HG03432 (cell line): Measurements from ENCODE around the gene TEP1.

Experiments used
- ATAC-seq: cut with Tn5 transposase; IDR thresholded peaks from one replicate; pipeline ENCODE4 v1.9.1; 2021; ENCODE audit warnings: mild to moderate bottlenecking, moderate library complexity; ENCODE audit not compliant: unreplicated experiment

The TEP1 gene

GRCh38 chr14:20434701-20435581 is 21.6 kb upstream of the TEP1 start:
- ATAC-seq, result no peak

DNA sequence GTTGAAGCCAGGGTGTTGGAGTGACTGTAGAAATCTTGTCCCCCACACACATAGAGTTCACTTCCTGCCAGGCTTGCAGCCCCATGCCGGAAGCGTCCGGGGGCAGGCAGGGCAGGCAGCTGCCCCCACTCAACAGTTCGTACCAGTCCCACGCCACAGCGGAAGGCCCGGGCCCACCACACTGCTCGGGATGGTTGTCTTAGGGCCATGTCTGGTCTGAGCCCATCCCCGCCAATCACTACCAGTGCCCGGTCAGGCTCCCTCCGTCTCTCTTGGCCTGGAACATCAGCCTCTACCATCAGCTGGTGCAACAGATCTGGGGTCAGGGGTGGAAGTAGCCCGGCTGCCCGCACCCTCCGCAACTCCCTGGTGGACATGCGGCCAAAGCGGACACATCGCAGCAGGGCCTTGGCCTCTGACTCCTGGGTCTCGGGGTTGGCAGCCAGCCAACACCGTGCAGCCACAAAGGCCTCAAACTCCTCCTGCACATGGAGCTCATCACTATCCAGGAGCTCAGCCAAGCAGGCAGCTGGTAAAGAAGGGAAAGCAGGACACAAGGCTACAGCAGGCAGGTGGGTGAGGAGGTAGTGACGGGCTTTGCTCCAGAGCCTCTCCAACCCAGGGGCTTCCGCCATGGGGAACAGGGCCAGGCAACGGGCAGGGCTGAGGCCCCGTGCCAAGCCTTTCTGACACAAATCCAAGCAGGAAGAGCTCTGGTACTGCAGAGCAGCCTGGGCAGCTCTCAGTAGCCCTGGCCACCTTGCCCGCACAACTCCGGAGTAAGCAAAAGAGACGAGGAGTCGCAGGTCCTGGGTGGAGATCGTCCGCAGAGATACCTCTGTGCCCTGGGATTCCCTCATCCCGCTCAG is 16.7 kb upstream of the TEP1 start:
- no peak for ATAC-seq

DNA sequence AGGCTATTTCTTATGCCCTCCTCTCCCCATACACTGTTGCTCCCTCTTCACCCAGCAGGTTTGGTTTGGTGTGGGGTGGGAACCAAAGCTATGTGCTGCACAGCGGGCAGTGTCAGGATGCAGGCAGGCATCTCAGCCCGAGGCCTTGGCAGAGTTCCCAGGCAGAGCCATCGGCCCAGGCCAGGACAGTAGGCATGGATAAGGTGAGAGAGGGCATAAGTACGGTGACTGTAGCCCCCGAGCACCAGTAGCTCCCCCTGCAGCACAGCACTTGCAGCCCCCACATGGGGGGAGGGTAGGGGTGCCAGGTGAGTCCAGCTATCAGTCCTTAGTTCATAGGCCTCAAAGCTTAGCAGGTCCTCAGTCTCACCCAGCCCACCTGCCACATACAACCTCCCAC is 15.5 kb upstream of the TEP1 start:
- no peak for ATAC-seq

GRCh38 chr14:20428010-20428365 is 14.7 kb upstream of the TEP1 start:
- ATAC-seq, result peak; percentile 39

DNA sequence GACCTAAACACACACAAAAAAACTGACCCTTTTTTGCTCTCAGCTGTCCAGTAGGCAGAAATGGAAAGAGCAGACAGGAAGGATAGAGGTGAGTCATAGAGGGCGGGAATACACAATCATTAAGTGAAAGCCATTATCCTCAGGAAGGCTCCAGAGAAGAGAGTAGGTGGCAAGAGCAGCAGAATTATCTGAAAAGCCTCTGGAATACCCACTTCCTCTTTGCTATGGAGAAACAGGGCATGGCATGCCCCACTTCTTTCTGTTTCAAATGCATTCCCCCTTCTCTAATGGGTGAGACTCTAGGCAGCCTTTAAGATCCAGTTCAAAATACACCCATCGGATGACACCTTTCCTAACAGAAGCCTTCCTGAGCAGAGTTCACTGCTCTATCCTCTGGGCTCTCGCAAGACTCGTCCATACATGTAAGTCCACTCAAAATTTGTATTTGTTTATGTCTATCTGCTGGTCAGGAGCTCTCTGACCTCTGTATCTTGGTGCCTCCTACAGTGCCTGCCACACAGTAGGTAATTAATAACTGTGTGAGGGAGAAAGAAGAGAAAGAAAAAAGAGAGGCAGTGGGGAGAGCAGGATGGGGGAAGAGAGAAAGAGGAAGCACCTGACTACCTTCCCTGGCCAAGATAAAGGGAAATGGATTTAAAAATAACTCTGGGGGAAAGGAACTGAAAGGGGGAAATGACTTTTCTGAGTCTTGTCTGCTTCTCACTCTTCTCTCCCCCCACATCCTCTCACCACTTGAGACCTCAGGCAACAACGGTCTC is 14.1 kb upstream of the TEP1 start:
- peak; percentile 82 for ATAC-seq

DNA sequence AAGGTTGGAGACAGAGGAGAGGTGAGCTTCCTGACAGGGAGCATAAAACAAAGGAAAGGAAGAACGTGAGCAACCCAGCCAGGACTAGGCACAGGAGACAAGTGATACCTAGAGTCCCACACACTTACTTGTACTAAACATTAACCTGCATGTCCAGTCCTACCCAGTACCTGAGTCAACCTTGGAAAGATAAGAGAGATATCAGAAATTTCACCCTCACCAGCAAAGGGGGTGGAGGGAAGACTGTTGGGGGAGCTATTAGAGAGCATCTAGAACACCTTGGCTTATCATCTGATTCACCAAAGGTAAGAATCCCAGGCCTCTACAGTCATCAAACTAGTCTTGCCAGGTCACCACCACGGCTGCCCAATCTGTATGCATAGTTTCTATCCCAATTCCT is 11.6 kb upstream of the TEP1 start:
- no peak for ATAC-seq

DNA sequence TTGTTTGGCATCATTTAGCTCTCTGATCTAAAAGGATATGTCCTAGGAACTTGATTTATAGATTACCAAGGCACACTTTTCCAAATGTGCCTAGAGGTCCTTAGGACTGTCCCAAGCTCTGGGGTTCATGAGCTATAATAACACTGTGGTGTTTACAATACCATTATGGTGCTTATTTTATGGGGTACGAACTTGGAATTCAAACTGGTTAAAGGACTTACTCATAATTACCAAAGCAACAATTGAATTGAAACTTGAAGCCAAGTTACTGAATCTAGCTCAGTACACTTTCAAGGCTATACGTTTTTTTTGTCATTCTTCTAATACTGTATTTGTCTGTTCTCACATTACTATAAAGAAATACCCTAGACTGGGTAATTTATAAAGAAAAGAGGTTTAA is 9.6 kb upstream of the TEP1 start:
- no peak for ATAC-seq

- no peak for ATAC-seq
Observed at GRCh38 chr14:20421267-20421666, 8.0 kb upstream of the TEP1 start.

- ATAC-seq, result no peak
Observed at GRCh38 chr14:20419419-20419818, 6.1 kb upstream of the TEP1 start.

- no peak for ATAC-seq
Observed at GRCh38 chr14:20418501-20418909, 5.2 kb upstream of the TEP1 start.

DNA sequence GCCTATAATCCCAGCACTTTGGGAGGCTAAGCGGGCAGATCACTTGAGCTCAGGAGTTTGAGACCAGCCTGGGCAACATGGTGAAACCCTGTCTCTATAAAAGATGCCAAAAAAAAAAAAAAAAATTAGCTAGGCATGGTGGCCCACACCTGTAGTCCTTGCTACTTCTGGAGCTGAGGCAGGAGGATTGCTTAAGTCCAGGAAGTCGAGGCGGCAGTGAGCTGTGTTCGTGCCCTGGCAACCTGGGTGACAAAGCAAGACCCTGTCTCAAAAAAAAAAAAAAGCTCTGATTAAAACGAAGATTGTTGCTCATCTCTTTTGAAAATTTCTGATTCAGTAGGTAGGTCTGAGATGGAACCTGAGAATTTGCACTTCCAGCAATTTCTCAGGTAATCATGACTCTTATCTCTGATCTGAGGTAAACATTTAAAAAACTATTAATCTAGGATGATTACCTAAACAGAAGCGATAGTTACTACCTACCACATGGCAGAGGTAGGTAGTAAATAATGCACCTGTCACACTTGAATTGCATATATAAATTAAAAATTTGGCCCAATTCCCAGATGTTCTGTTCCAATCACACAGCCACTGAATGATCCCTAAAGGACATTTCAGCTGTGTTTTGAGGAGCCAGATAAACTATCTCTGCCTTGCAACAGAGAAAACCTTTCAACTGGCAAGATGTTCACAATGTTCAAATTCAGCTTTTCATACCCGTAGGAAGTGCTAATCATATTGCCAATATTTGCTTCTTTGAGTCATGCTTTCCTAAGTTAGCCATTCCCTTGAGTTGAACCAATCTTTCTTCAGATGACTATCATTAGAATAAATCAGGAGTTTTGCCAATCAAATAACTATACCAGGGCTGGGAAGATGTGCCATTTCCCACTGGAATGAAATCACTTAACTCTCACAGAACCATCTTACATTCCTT is 4.2 kb upstream of the TEP1 start:
- no peak for ATAC-seq

DNA sequence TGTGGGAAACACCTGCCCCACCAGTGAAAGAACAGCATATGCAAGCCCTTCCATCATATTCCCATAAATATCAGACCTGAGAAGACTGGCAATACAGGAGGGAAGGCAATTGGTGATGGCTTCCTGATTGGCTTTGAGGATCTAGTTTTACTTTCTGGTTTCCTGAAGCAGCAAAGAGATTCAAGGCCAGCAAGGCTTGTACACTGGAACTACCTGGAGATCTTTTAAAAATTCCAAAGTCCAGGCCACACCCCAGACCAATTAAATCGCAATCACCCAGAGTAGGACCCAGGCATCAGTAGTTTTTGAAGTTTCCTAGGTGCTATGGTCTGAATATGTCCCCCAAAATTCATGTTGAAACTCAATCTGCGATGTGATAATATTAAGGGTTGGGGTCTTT is 2.9 kb upstream of the TEP1 start:
- ATAC-seq, result no peak

- ATAC-seq, result peak; percentile 44
Observed at GRCh38 chr14:20415782-20416206, 2.5 kb upstream of the TEP1 start.

DNA sequence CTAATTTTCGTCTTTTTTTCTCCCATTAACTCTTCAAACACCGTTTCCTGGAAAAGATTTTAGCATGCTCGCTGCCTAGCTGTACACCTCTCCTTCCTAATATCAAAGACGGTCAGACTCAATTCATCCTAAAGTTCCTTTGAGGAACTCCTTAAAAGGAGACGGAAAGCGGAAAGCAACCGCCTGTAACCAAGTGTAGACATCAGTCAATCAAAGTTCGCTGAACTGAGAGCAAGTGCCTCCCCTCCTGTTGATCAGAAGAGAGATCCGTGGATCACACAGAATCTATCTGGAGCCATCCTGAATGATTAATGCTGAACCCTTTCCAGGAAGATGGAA is 412 bp upstream of the TEP1 start:
- peak; percentile 41 for ATAC-seq

DNA sequence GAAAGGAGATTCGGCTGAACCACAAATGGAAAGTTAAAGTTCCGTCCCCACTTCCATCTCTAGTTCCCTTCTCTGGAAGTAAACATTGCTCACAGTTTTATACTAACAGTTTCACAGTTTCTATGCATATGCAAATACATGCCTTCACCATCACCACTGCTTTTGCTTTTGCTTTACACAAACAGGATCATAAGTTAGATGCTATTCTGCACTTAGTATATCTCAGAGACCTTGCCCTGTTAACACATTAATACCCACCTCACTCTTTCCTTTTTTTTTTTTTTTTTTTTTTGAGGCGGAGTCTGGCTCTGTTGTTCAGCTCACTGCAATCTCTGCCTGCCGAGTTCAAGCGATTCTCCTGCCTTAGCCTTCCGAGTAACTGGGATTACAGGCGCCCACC is 890 bp downstream of the TEP1 start:
- peak; percentile 55 for ATAC-seq

- no peak for ATAC-seq
Observed at GRCh38 chr14:20409226-20409625, 4.1 kb downstream of the TEP1 start.

GRCh38 chr14:20403521-20403920 is 9.8 kb downstream of the TEP1 start:
- no peak for ATAC-seq

- ATAC-seq, result no peak
Observed at GRCh38 chr14:20400965-20401593, 12.2 kb downstream of the TEP1 start.

GRCh38 chr14:20400589-20400964 is 12.7 kb downstream of the TEP1 start:
- no peak for ATAC-seq

DNA sequence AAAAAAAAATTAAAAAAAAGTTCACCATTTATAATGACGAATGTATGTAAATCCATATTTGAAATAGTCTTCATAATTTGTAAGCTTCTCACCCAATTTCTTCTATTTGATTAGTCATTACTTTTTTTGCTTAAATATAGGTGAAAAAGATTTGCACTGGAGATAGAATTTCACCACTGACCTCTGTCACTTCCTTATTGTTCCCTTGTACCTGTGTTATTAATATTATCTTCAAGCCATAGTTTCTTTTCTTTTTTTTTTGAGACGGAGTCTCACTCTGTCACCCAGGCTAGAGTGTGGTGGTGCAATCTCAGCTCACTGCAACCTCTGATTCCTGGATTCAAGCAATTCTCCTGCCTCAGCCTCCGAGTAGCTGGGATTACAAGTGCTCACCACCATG is 15.8 kb downstream of the TEP1 start:
- ATAC-seq, result no peak
